Liver (tissue), 9 donors: ENCODE measurements around the gene ZDHHC20. TPM values are rescaled to one million over a fixed set of nuclear protein-coding genes. Genes with fewer than 3 reads are reported as not detected.

Source experiments
- DNase-seq: peaks from one replicate; pipeline ENCODE4 v3.0.0-alpha.2; 2017; ENCODE audit warnings: low spot score
- H3K27ac ChIP-seq, 2 donors: one replicate each; pipeline ENCODE4 v1.7.0; 2013; ENCODE audit warnings: inconsistent platforms in 2 of 2, low read length in 2 of 2, control low read depth in 1 of 2, low read depth in 1 of 2, mild to moderate bottlenecking in 1 of 2
- H3K27me3 ChIP-seq, 4 donors: one replicate each; pipeline versions ENCODE4 v1.6.1 to v1.7.0; 2013; ENCODE audit warnings: low read length in 3 of 4, inconsistent platforms in 1 of 4, mild to moderate bottlenecking in 1 of 4, moderate library complexity in 1 of 4; ENCODE audit not compliant: control insufficient read depth in 4 of 4, insufficient read depth in 4 of 4
- H3K36me3 ChIP-seq, 4 donors: one replicate each; pipeline versions ENCODE4 v1.6.1 to v1.7.0; 2013; ENCODE audit warnings: low read length in 3 of 4, mild to moderate bottlenecking in 3 of 4, low read depth in 1 of 4, moderate library complexity in 1 of 4; ENCODE audit not compliant: control insufficient read depth in 4 of 4, insufficient read depth in 3 of 4
- H3K4me1 ChIP-seq, 4 donors: one replicate each; pipeline versions ENCODE4 v1.6.1 to v1.7.0; 2013; ENCODE audit warnings: low read length in 3 of 4, mild to moderate bottlenecking in 3 of 4, moderate library complexity in 1 of 4; ENCODE audit not compliant: control insufficient read depth in 4 of 4, insufficient read depth in 4 of 4
- H3K4me3 ChIP-seq, 3 donors: one replicate each; pipeline versions ENCODE4 v1.6.1 to v1.7.0; 2013; ENCODE audit warnings: low read length in 3 of 3, control low read depth in 1 of 3, low read depth in 1 of 3, mild to moderate bottlenecking in 1 of 3
- H3K9ac ChIP-seq, 2 donors: one replicate each; pipeline ENCODE4 v1.7.0; 2013; ENCODE audit warnings: low read length in 2 of 2, mild to moderate bottlenecking in 2 of 2, moderate library complexity in 2 of 2, control low read depth in 1 of 2, low read depth in 1 of 2
- H3K9me3 ChIP-seq, 4 donors: one replicate each; pipeline versions ENCODE4 v1.6.1 to v1.7.0; 2013; ENCODE audit warnings: low read length in 3 of 4; ENCODE audit not compliant: control insufficient read depth in 4 of 4
- ATF3 ChIP-seq: IDR thresholded peaks from 2 replicates; pipeline ENCODE4 v1.6.1; 2016; ENCODE audit warnings: antibody characterized with exemption
- EGR1 ChIP-seq, 2 donors: IDR thresholded peaks; 2 replicates each; pipeline ENCODE4 v1.6.1; 2016 to 2018; ENCODE audit warnings: antibody characterized with exemption in 2 of 2, low read depth in 2 of 2
- FOXA1 ChIP-seq: IDR thresholded peaks from 2 replicates; pipeline ENCODE4 v1.6.1; 2016; ENCODE audit warnings: antibody characterized with exemption
- FOXA2 ChIP-seq: IDR thresholded peaks from 2 replicates; pipeline ENCODE4 v1.6.1; 2016; ENCODE audit warnings: antibody characterized with exemption
- GABPA ChIP-seq, 2 donors: IDR thresholded peaks in 1 of 2; conservative IDR thresholded peaks in 1 of 2; 2 replicates each; pipeline ENCODE4 v1.6.1; 2016; ENCODE audit warnings: antibody characterized with exemption in 2 of 2, mild to moderate bottlenecking in 1 of 2, moderate library complexity in 1 of 2
- HNF4A ChIP-seq, 2 donors: conservative IDR thresholded peaks; 2 replicates each; pipeline ENCODE4 v1.6.1; 2016; ENCODE audit warnings: antibody characterized with exemption in 2 of 2, mild to moderate bottlenecking in 2 of 2
- HNF4G ChIP-seq: IDR thresholded peaks from 2 replicates; pipeline ENCODE4 v1.6.1; 2016; ENCODE audit warnings: antibody characterized with exemption
- JUND ChIP-seq, 2 donors: IDR thresholded peaks; 2 replicates each; pipeline ENCODE4 v1.6.1; 2016; ENCODE audit warnings: antibody characterized with exemption in 2 of 2
- MAX ChIP-seq: IDR thresholded peaks from 2 replicates; pipeline ENCODE4 v1.6.1; 2016; ENCODE audit warnings: antibody characterized with exemption
- NR2F2 ChIP-seq: IDR thresholded peaks from 2 replicates; pipeline ENCODE4 v1.6.1; 2016; ENCODE audit warnings: antibody characterized with exemption
- RAD21 ChIP-seq, 2 donors: IDR thresholded peaks; 2 replicates each; pipeline ENCODE4 v1.6.1; 2016; ENCODE audit warnings: antibody characterized with exemption in 2 of 2, mild to moderate bottlenecking in 2 of 2
- REST ChIP-seq: IDR thresholded peaks from 2 replicates; pipeline ENCODE4 v1.6.1; 2016; ENCODE audit warnings: antibody characterized with exemption, mild to moderate bottlenecking
- RXRA ChIP-seq, 2 donors: IDR thresholded peaks; 2 replicates each; pipeline ENCODE4 v1.6.1; 2017 to 2018; ENCODE audit warnings: antibody characterized with exemption in 2 of 2, mild to moderate bottlenecking in 1 of 2
- SP1 ChIP-seq: IDR thresholded peaks from 2 replicates; pipeline ENCODE4 v1.6.1; 2018; ENCODE audit warnings: antibody characterized with exemption, mild to moderate bottlenecking
- TAF1 ChIP-seq: conservative IDR thresholded peaks from 2 replicates; pipeline ENCODE4 v1.6.1; 2016; ENCODE audit warnings: antibody characterized with exemption, mild to moderate bottlenecking
- YY1 ChIP-seq: IDR thresholded peaks from 2 replicates; pipeline ENCODE4 v1.6.1; 2016; ENCODE audit warnings: antibody characterized with exemption, mild to moderate bottlenecking
- WGBS: extraction: QIAGEN DNeasy Blood & Tissue Kit; methylation state at CpG from one replicate; pipeline ENCODE4 v1.1.7; 2013; 5-methylcytosine and 5-hydroxymethylcytosine counted together
- polyA plus RNA-seq, 2 donors: library from polyadenylated mRNA; stranded (reverse) in 1 of 2; unstranded in 1 of 2; fragments of 200-250 nt in 1 of 2; fragments of >200 nt in 1 of 2; fragmentation: Nextera tagmentation in 1 of 2; extraction: Ambion mirVana in 1 of 2; gene quantifications; one replicate each; pipeline versions ENCODE4 v1.2.1 to v1.2.3, GENCODE V29; 2013 to 2015
- total RNA-seq, 2 donors: library from RNA; depleted of rRNA; stranded (reverse); fragments of >200 nt; gene quantifications; one replicate each; pipeline ENCODE4 v1.2.3, GENCODE V29; 2014
- TF ChIP-seq, protein P1 (sequence below): IDR thresholded peaks from 2 replicates; pipeline ENCODE4 v1.6.1; 2016; ENCODE audit warnings: antibody characterized with exemption
- TF ChIP-seq, protein P2 (sequence below): fragments of 150-350 bp; IDR thresholded peaks from 2 replicates; pipeline ENCODE4 v1.5.1; 2017; ENCODE audit warnings: improper control_type of control experiment, low read depth, low read length; ENCODE audit not compliant: missing input control
- donor health status: healthy.
- donor health status: healthy.
- donor health status: healthy.
- donor health status: healthy.
- donor health status: healthy.

ZDHHC20 gene
- total and polyA plus RNA-seq, 4 donors = 7.7 to 55.4 (median 18.6) TPM

GRCh38 chr13:21389124-21389523 is 70.0 kb downstream of the ZDHHC20 start:
- no peak for TF ChIP-seq REST
- TF ChIP-seq HNF4A (conservative IDR thresholded peaks at IDR 0.05) = no peak
- no peak for TF ChIP-seq NR2F2
- no peak for TF ChIP-seq TAF1
- TF ChIP-seq ATF3 = no peak
- TF ChIP-seq YY1 = no peak
- no peak for TF ChIP-seq HNF4G
- TF ChIP-seq JUND (IDR thresholded peaks at IDR 0.05) = no peak
- TF ChIP-seq, protein P1, sequence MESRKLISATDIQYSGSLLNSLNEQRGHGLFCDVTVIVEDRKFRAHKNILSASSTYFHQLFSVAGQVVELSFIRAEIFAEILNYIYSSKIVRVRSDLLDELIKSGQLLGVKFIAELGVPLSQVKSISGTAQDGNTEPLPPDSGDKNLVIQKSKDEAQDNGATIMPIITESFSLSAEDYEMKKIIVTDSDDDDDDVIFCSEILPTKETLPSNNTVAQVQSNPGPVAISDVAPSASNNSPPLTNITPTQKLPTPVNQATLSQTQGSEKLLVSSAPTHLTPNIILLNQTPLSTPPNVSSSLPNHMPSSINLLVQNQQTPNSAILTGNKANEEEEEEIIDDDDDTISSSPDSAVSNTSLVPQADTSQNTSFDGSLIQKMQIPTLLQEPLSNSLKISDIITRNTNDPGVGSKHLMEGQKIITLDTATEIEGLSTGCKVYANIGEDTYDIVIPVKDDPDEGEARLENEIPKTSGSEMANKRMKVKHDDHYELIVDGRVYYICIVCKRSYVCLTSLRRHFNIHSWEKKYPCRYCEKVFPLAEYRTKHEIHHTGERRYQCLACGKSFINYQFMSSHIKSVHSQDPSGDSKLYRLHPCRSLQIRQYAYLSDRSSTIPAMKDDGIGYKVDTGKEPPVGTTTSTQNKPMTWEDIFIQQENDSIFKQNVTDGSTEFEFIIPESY = no peak
- TF ChIP-seq GABPA (IDR thresholded peaks at IDR 0.05 in 1 of 2, conservative IDR thresholded peaks at IDR 0.05 in 1 of 2) = no peak
- no peak for TF ChIP-seq SP1
- TF ChIP-seq RXRA (IDR thresholded peaks at IDR 0.05) = no peak
- TF ChIP-seq, protein P2, sequence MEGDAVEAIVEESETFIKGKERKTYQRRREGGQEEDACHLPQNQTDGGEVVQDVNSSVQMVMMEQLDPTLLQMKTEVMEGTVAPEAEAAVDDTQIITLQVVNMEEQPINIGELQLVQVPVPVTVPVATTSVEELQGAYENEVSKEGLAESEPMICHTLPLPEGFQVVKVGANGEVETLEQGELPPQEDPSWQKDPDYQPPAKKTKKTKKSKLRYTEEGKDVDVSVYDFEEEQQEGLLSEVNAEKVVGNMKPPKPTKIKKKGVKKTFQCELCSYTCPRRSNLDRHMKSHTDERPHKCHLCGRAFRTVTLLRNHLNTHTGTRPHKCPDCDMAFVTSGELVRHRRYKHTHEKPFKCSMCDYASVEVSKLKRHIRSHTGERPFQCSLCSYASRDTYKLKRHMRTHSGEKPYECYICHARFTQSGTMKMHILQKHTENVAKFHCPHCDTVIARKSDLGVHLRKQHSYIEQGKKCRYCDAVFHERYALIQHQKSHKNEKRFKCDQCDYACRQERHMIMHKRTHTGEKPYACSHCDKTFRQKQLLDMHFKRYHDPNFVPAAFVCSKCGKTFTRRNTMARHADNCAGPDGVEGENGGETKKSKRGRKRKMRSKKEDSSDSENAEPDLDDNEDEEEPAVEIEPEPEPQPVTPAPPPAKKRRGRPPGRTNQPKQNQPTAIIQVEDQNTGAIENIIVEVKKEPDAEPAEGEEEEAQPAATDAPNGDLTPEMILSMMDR = no peak
- TF ChIP-seq EGR1 (IDR thresholded peaks at IDR 0.05; ENCODE audit: low read depth in 2 of 2) = no peak
- TF ChIP-seq FOXA1 = no peak
- no peak for TF ChIP-seq RAD21 (IDR thresholded peaks at IDR 0.05)
- TF ChIP-seq FOXA2 = no peak
- no peak for TF ChIP-seq MAX
- 94% methylated on average over 2 of the region's 2 CpGs for WGBS
- Histone ChIP-seq H3K36me3 (peaks cover 0 to 28% (median 10%) of the 10 kb centered on the region in 4 donors), H3K4me3 (no peak overlapping the region), H3K9ac (no peak overlapping the region), H3K27ac (no peak overlapping the region), H3K4me1 (no peaks in the 10 kb centered on the region), H3K9me3 (no peaks in the 10 kb centered on the region), H3K27me3 (no peaks in the 10 kb centered on the region)
- no peak for DNase-seq
